Bronchial epithelial cell (primary cell): Measurements from ENCODE around the gene TBRG4. TPM values are rescaled to one million over a fixed set of nuclear protein-coding genes. Genes with fewer than 3 reads are reported as not detected.
"Not testable (repeated sequence)": the region's sequence is repeated elsewhere in the genome, so short reads cannot be mapped to it uniquely, and the experiment has no call there.

Experiments
- DNase-seq: peaks from one replicate; pipeline ENCODE4 v3.0.0-alpha.2; 2010; ENCODE audit warnings: low read depth
- FAIRE-seq: peaks from 2 replicates; lab custom pipeline; 2011; peaks lifted over from hg19 to GRCh38; lab: Jason Lieb, UNC
- H3K27me3 ChIP-seq: 2 replicates; pipeline ENCODE4 v1.5.1; 2011; ENCODE audit warnings: low read length; ENCODE audit not compliant: control insufficient read depth, insufficient read depth
- H3K36me3 ChIP-seq: 2 replicates; pipeline ENCODE4 v1.5.1; 2011; ENCODE audit warnings: low read length; ENCODE audit not compliant: control insufficient read depth, insufficient read depth
- H3K4me3 ChIP-seq: 2 replicates; pipeline ENCODE4 v1.5.1; 2011; ENCODE audit warnings: mild to moderate bottlenecking, low read depth, low read length, control low read depth
- CTCF ChIP-seq: IDR thresholded peaks from 2 replicates; pipeline ENCODE4 v1.5.1; 2011; ENCODE audit warnings: mild to moderate bottlenecking, moderate library complexity, low read length, control low read depth, inconsistent platforms; ENCODE audit not compliant: insufficient read depth, severe bottlenecking
- total RNA-seq: library from RNA; depleted of rRNA; stranded (reverse); fragments of >200 nt; gene quantifications from 2 replicates; pipeline ENCODE4 v1.2.1, GENCODE V29; 2014

TBRG4 gene
- total RNA-seq, 1 donor from 2014 or later = 90.3 TPM

DNA sequence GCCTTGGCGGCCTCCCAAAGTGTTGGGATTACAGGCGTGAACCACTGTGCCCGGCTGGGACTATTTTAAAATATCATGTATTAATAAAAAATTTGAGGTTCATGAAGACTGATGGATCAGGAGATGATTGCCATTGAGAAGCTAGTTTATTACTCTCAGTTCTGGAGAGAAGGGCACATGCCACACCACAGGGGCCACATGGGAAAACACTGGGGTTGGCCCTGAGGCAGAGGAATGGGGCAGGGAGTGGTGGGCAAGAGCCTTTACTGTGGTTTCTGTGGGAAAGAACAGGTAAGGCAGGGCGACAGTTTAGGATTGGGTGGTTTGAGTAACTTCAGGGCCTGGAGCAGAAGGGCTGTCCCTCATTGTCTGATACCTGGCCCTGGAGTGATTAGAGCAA, 6.8 kb upstream of the TBRG4 start:
- Histone ChIP-seq H3K36me3 (no peaks in the 10 kb centered on the region), H3K27me3 (no peaks in the 10 kb centered on the region), H3K4me3 (no peak overlapping the region)
- FAIRE-seq (no peak), DNase-seq (no peak)
- no peak for TF ChIP-seq CTCF

DNA sequence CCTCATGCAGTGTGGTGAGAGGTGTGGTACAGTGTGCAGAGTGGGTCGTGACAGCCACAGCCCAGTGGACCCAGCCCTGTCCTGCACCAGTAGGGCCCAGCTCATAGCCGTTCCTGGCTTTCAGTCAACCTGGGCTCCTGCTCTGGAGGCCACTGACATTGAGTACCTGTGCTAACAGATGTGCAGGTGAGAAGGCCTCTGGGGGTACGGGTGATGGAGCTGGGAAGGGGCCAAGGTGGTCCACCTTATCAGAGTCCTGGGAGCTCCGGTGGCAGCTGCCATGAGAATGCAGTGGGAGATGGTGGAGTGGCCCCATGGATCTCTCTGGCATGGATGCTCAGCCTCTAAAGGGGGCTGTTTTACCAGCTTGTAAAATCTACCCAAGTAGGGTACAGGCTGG, 6.1 kb upstream of the TBRG4 start:
- no peak for TF ChIP-seq CTCF
- no peak for FAIRE-seq
- Histone ChIP-seq H3K27me3 (no peaks in the 10 kb centered on the region), H3K4me3 (no peak overlapping the region), H3K36me3 (no peaks in the 10 kb centered on the region)
- DNase-seq = no peak

DNA sequence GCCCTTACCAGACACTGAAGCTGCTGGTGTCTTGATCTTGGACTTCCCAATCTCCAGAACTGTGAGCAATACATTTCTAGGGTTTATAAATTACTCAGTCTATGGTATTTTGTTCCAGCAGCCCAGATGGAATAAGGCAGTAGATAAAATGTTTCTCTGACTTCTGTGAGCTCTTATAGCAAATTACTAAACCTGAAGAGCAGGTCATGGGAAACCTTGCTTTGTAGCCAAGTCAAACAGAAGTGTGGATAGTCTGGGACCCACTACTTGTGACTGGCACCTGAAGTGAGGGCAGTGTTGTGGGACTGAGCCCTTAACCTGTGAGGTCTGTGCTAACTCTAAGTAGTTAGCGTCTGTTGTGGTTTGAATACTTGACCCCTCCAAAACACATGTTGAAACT, 4.6 kb upstream of the TBRG4 start:
- no peaks in the 10 kb centered on the region for H3K36me3 ChIP-seq
- no peak overlapping the region for H3K4me3 ChIP-seq
- no peaks in the 10 kb centered on the region for H3K27me3 ChIP-seq
- FAIRE-seq = no peak
- no peak for DNase-seq
- TF ChIP-seq CTCF = no peak

DNA sequence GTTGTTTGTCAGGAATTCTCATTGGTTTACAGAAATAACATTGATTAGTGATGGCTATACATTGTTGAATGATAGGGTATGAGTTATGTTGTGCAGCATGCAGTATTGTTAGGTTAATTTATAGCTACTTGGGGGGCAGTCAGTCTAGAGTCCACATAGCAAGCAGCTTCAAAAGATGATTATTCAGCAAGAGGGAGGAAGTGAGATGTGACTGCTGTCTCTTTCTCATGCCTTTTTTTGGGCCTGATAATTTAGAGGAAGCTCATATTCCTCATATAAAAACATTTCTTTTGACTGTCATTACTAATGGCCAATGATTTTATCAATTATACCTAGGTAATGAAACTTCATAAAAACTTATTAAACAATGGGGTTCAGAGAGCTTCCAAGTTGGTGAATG, 3.4 kb upstream of the TBRG4 start:
- DNase-seq (no peak), FAIRE-seq (no peak)
- Histone ChIP-seq H3K27me3 (no peaks in the 10 kb centered on the region), H3K36me3 (no peaks in the 10 kb centered on the region), H3K4me3 (no peak overlapping the region)
- no peak for TF ChIP-seq CTCF

DNA sequence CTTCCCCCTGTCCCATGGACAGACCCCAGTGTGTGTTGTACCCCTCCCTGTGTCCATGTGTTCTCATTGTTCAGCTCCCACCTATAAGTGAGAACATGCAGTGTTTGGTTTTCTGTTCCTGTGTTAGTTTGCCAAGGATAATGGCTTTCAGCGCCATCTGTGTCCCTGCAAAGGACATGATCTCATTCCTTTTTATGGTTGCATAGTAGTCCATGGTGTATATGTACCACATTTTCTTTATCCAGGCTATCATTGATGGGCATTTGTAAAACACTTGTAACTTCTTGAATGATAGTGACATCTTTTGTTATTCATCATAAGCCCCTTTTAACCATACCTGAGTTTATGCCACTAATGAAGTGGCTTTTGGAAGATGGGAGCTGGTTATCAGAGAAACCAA, 2.8 kb upstream of the TBRG4 start:
- DNase-seq, FAIRE-seq, H3K36me3 ChIP-seq, H3K27me3 ChIP-seq, H3K4me3 ChIP-seq: not testable (repeated sequence)

DNA sequence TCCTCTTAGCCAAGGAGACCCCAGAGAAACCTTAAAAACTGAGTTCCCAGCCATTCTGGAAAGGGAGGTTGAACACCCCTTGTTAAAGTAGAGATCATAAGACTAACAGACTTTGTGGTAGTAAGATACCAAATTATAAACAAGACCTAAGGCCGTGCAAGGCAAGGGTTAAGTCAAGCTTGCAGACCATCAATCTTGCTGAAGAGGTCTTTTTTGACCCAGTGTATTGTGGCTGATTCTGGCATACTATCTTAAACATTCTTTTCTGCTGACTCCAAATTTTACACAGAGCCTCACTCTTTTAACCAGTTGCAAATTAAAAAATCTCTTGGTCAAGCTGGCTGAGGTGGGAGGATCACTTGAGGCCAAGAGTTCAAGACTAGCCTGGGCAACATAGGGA, 1.2 kb upstream of the TBRG4 start:
- no peak for DNase-seq
- no peak for FAIRE-seq
- no peaks in the 10 kb centered on the region for H3K27me3 ChIP-seq
- TF ChIP-seq CTCF = no peak
- peaks cover 10% of the 10 kb centered on the region for H3K36me3 ChIP-seq
- no peak overlapping the region for H3K4me3 ChIP-seq

GRCh38 chr7:45108863-45109262, 2.6 kb downstream of the TBRG4 start:
- no peak for DNase-seq
- FAIRE-seq = no peak
- no peaks in the 10 kb centered on the region for H3K27me3 ChIP-seq
- no peak overlapping the region for H3K4me3 ChIP-seq
- TF ChIP-seq CTCF = no peak
- peaks cover 41% of the 10 kb centered on the region for H3K36me3 ChIP-seq
